ENCODE measurements around the gene UQCC3. TPM values are rescaled to one million over a fixed set of nuclear protein-coding genes. Genes with fewer than 3 reads are reported as not detected.

UQCC3 gene
- total and polyA plus RNA-seq, 8 donors = 4.2 to 49.8 (median 18.6) TPM

DNA sequence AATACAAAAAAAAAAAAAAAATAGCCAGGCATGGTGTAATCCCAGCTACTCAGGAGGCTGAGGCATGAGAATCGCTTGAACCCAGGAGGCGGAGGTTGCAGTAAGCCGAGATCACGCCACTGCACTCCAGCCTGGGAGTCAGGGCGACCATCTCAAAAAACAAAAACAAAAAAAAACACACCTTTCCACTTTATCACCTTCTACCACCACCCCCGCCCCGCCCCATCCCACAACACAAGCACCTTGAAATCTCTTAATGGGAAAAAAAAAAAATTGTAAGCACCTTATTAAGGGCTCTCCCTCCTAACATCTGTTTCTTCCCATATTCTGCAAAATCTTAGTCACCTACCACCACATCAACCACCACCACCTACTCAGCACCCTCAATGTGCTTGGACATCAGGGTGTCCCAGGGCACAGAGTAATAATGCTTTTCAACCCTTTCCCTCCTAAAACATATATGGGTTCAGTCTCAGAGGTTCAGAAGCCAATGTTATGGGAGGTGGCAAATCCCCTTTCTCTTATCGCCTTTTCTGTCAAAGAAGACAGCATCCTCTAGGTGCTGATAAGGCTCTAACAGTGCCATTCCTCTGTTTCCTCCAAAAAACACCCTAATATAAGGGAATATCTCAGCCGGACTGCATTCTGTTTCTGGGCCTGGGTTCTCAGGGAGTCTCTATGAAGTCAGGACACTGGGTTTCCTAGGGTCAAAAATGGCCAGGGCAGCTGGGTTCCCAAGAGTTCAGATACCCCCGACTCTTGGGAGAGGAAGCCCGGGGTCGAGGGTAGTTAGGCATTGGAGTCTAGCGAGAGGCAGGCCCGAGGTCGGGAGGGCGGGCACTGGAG lies 19.1 kb upstream of the UQCC3 start:
- Histone ChIP-seq H3K9me3 (no peaks in the 10 kb centered on the region), H3K36me3 (peaks cover 21 to 29% (median 28%) of the 10 kb centered on the region in 4 donors), H3K27ac (peak overlapping the region; percentile 87 to 96 (median 92)), H3K4me1 (peaks cover 15 to 33% (median 27%) of the 10 kb centered on the region in 4 donors), H3K27me3 (no peaks in the 10 kb centered on the region), H3K4me3 (peak overlapping the region; percentile 67 to 93 (median 82))
- TF ChIP-seq EP300 (IDR thresholded peaks at IDR 0.05) (no peak), POLR2A (IDR thresholded peaks at IDR 0.05) (no peak), POLR2AphosphoS5 (IDR thresholded peaks at IDR 0.05) (no peak)
- TF ChIP-seq, protein P1, sequence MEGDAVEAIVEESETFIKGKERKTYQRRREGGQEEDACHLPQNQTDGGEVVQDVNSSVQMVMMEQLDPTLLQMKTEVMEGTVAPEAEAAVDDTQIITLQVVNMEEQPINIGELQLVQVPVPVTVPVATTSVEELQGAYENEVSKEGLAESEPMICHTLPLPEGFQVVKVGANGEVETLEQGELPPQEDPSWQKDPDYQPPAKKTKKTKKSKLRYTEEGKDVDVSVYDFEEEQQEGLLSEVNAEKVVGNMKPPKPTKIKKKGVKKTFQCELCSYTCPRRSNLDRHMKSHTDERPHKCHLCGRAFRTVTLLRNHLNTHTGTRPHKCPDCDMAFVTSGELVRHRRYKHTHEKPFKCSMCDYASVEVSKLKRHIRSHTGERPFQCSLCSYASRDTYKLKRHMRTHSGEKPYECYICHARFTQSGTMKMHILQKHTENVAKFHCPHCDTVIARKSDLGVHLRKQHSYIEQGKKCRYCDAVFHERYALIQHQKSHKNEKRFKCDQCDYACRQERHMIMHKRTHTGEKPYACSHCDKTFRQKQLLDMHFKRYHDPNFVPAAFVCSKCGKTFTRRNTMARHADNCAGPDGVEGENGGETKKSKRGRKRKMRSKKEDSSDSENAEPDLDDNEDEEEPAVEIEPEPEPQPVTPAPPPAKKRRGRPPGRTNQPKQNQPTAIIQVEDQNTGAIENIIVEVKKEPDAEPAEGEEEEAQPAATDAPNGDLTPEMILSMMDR (IDR thresholded peaks at IDR 0.05) = no peak
- intact Hi-C loops (cut with DNase I; ENCODE audit: low total_unique reads) = no loop called here
- DNase-seq = no peak
- 16 to 32% (median 25%) methylated on average over 16 of the region's 16 CpGs for WGBS, 5 donors

DNA sequence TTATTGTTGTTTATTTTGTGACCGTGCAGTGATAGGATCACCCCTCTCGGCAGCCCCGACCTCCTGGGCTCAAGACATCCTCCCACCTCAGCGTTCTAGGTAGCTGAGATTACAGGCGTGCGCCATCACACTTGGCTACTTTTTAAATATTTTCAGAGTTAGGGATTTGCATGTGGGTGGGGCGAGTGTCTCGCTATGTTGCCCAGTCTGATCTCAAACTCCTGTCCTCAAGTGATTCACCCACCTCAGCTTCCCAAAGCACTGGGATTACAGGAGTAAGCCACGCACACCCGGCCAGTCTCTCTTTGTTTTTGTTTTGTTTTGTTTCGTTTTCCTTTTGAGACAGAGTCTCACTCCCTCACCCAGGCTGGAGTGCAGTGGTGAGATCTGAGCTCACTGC lies 17.2 kb upstream of the UQCC3 start:
- Histone ChIP-seq H3K36me3 (peaks cover 6 to 10% (median 8%) of the 10 kb centered on the region in 4 donors), H3K4me1 (peaks cover 14 to 31% (median 22%) of the 10 kb centered on the region in 4 donors), H3K9me3 (no peaks in the 10 kb centered on the region), H3K27ac (no peak overlapping the region), H3K4me3 (no peak overlapping the region), H3K27me3 (no peaks in the 10 kb centered on the region)
- 80 to 85% (median 84%) methylated on average over 11 of the region's 11 CpGs for WGBS, 5 donors
- DNase-seq = no peak
- intact Hi-C loops (cut with DNase I; ENCODE audit: low total_unique reads) = no loop called here
- TF ChIP-seq, protein P1 (IDR thresholded peaks at IDR 0.05) = no peak
- TF ChIP-seq POLR2A (IDR thresholded peaks at IDR 0.05) (no peak), POLR2AphosphoS5 (IDR thresholded peaks at IDR 0.05) (no peak), EP300 (IDR thresholded peaks at IDR 0.05) (no peak)

DNA sequence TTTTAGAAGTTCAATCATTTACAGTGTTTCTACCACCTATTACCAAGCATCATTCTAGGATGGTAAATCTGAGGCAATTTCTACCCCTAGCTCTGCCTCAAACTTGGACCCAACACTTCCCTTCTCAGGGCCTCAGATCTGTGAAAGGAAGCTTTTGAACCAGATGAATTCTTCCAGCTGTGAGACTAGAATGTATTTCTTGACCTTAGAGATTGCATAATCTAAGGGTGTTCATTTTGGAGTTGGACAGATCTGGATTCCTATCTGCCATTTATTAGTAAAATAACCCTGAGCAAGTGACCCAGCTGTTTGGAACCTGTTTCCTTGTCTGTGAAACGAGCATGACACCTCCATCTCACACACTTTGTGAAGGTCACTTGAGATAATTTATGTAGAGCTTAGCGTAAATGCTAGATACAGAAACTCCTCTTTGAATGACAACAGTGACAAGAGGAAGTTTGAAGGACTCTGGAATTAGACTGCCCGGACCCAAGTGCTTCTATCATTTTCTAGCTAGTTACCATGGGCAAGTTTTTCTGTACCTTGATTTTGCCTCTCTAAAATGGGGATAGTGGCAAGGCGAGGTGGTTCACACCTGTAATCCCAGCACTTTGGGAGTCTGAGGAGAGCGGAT lies 14.6 kb upstream of the UQCC3 start:
- TF ChIP-seq, protein P1 (IDR thresholded peaks at IDR 0.05) = no peak
- TF ChIP-seq EP300 (IDR thresholded peaks at IDR 0.05) (no peak), POLR2AphosphoS5 (IDR thresholded peaks at IDR 0.05) (no peak), POLR2A (IDR thresholded peaks at IDR 0.05) (no peak)
- Histone ChIP-seq H3K27ac (no peak overlapping the region), H3K4me3 (no peak overlapping the region), H3K36me3 (peaks cover 0 to 10% (median 5%) of the 10 kb centered on the region in 4 donors), H3K27me3 (no peaks in the 10 kb centered on the region), H3K4me1 (peaks cover 6 to 21% (median 9%) of the 10 kb centered on the region in 4 donors), H3K9me3 (no peaks in the 10 kb centered on the region)
- intact Hi-C loops (cut with DNase I; ENCODE audit: low total_unique reads) = no loop called here
- WGBS, 5 donors = 60 to 64% (median 63%) methylated on average over 5 of the region's 5 CpGs
- DNase-seq = no peak

- peak overlapping the region; percentile 91 to 97 (median 94) for H3K27ac ChIP-seq
- no peak for TF ChIP-seq POLR2AphosphoS5 (IDR thresholded peaks at IDR 0.05)
- no peaks in the 10 kb centered on the region for H3K9me3 ChIP-seq
- intact Hi-C loops (cut with DNase I; ENCODE audit: low total_unique reads) = no loop called here
- H3K27me3 ChIP-seq = no peaks in the 10 kb centered on the region
- DNase-seq = peak; percentile 55 to 89
- 2 to 6% (median 2%) methylated on average over 12 to 36 of the region's 36 CpGs for WGBS, 5 donors
- H3K4me1 ChIP-seq = peaks cover 24 to 57% (median 50%) of the 10 kb centered on the region in 4 donors
- H3K4me3 ChIP-seq = peak overlapping the region; percentile 78 to 94 (median 83)
- peaks cover 9 to 42% (median 29%) of the 10 kb centered on the region in 4 donors for H3K36me3 ChIP-seq
Measured at GRCh38 chr11:62664405-62665074, 6.9 kb upstream of the UQCC3 start.
